DND-41 (cell line): Measurements from ENCODE around the gene TCEAL8.

Experiments used
- EZH2 ChIP-seq: IDR thresholded peaks from 3 replicates; pipeline ENCODE4 v1.6.1; 2012; ENCODE audit warnings: borderline replicate concordance, low read depth, mild to moderate bottlenecking, moderate library complexity, low read length, inconsistent platforms; ENCODE audit not compliant: severe bottlenecking
- TF ChIP-seq, protein P1 (sequence below): IDR thresholded peaks from 2 replicates; pipeline ENCODE4 v1.5.1; 2012; ENCODE audit warnings: borderline replicate concordance, low read length, moderate library complexity, mild to moderate bottlenecking; ENCODE audit not compliant: poor library complexity, severe bottlenecking; ENCODE audit errors: extremely low read depth

GRCh38 chrX:103210056-103210455 is 44.9 kb downstream of the TCEAL8 start:
- TF ChIP-seq, protein P1, sequence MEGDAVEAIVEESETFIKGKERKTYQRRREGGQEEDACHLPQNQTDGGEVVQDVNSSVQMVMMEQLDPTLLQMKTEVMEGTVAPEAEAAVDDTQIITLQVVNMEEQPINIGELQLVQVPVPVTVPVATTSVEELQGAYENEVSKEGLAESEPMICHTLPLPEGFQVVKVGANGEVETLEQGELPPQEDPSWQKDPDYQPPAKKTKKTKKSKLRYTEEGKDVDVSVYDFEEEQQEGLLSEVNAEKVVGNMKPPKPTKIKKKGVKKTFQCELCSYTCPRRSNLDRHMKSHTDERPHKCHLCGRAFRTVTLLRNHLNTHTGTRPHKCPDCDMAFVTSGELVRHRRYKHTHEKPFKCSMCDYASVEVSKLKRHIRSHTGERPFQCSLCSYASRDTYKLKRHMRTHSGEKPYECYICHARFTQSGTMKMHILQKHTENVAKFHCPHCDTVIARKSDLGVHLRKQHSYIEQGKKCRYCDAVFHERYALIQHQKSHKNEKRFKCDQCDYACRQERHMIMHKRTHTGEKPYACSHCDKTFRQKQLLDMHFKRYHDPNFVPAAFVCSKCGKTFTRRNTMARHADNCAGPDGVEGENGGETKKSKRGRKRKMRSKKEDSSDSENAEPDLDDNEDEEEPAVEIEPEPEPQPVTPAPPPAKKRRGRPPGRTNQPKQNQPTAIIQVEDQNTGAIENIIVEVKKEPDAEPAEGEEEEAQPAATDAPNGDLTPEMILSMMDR = no peak
- TF ChIP-seq EZH2 = no peak
